HL-60/S4 (cell line): ENCODE results near the gene ZMAT5.

Experiments
- in situ Hi-C: fragments of 300-500 bp; cut with MboI; formaldehyde crosslinking; loops from 2 replicates; pipeline ENCODE4 v1.14.3; 2022; ENCODE audit warnings: low sequenced_read_pairs

ZMAT5 gene

GRCh38 chr22:29787371-29787980, 20.7 kb upstream of the ZMAT5 start:
- in situ Hi-C loops: no loop called here

DNA sequence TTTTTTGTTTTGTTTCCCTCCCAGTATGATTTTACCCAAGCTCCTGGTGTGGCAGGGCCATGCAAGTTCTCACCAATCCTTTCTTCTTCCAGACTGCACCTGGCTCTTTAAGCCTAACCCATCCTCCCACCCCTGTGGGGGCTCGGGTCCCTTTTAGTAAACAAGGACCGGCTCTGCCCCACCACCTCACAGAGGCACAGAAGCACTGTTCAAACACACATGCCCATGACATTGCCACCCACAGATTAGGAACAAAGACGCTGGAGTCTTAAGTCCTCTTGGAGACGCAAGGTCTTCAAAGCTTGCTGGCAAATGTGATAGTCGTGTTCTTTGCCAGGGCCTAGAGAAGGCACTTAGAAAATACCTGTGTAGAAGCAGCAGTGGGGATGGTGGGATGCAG, 19.2 kb upstream of the ZMAT5 start:
- in situ Hi-C loops: no loop called here

DNA sequence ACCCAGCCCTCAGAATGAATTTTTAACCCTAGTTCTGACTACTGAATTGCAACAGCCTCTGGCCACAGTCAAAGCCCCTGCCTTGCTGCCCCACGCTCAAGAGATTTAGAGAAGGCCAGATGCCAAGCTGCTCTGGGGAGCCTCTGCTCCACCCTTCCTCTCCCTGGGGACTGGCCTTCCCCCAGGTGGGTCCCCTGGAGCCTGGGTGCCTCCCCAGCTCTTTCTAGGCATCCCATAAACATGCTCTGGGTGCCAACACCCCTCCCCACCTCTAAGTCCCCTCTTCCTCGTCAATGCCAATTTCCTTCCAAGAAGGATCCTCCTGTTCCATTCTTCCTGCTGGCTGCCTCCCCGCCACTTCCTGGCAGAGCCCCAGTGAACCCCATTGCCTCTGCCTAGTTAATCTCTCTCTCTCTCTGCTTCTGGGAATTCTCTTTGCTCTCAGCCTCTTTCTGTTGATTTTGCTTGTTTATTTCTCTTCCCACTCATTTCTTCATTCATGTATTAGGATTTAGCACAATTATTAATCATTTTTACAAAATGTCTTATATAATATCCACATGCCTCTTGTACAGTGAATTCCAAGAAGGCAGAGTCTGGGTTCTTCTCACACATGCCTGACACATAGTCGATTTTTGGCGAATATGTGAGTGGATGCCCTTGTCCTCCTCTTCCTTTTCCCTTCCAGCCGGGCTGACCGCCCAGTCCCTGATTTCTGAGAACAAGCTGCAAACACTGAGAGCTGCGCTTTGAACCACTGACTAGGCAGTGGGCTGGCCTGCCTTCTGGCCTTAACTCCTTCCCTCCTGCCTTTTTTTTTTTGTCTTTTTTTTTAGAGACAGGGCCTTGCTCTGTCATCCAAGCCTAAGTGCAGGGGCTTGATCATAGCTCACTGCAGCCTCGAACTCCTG, 17.9 kb upstream of the ZMAT5 start:
- in situ Hi-C loops: no loop called here

GRCh38 chr22:29782061-29782845, 15.4 kb upstream of the ZMAT5 start:
- in situ Hi-C loops: no loop called here

GRCh38 chr22:29780748-29781676, 14.2 kb upstream of the ZMAT5 start:
- in situ Hi-C loops: no loop called here

- in situ Hi-C loops: no loop called here
Observed at GRCh38 chr22:29780220-29780619, 13.4 kb upstream of the ZMAT5 start.

DNA sequence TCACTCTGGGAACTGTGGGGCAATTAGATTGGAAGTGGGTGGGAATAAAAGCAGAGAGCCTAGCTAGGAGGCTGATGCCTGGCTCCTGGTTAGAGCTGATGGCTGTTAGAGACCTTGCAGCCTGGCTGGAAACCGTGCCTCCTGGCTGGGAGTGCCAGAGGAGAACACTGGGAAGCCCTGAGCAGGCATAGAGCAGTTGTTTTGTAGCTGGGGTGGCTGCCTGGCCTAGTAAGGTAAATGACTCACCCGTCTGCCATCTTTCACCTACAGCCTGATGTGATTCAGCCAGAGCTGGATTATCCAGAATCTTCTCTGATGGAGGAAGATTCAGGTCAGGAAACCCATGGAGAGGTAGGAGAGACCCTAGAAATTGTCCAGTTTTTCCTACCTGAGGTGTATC, 6.4 kb upstream of the ZMAT5 start:
- in situ Hi-C loops: no loop called here

GRCh38 chr22:29772170-29772641, 5.4 kb upstream of the ZMAT5 start:
- in situ Hi-C loops: no loop called here

GRCh38 chr22:29769723-29770321, 3.0 kb upstream of the ZMAT5 start:
- in situ Hi-C loops: no loop called here

DNA sequence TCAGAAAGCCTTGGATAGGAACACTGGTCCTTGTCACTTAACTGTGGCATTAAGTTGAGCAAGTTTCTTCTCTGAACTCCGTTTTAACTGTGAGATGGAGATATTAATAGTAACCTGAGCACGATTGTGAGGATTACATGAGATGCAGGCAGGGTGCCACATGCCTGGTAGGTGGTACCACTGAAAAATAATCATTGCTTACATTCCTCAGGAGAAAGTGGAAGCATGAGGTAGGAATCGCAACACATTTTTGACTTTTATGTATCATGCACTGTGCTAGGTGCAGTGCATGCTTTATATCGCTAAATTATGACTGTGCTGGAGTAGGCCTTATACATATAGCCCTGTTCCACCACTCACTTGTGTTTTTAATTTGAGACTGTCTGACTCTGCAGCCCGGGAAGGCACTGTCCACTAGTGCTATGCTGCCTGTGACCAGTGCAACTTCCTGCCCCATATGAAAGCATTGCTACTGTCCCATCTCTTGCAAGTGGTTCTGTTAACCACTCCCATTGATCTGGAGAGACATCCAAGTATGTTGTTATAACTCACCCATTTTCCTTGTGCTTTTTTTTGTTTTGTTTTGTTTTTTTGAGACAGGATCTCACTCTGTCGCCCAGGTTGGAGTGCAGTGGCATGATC, 1.4 kb upstream of the ZMAT5 start:
- in situ Hi-C loops: no loop called here

DNA sequence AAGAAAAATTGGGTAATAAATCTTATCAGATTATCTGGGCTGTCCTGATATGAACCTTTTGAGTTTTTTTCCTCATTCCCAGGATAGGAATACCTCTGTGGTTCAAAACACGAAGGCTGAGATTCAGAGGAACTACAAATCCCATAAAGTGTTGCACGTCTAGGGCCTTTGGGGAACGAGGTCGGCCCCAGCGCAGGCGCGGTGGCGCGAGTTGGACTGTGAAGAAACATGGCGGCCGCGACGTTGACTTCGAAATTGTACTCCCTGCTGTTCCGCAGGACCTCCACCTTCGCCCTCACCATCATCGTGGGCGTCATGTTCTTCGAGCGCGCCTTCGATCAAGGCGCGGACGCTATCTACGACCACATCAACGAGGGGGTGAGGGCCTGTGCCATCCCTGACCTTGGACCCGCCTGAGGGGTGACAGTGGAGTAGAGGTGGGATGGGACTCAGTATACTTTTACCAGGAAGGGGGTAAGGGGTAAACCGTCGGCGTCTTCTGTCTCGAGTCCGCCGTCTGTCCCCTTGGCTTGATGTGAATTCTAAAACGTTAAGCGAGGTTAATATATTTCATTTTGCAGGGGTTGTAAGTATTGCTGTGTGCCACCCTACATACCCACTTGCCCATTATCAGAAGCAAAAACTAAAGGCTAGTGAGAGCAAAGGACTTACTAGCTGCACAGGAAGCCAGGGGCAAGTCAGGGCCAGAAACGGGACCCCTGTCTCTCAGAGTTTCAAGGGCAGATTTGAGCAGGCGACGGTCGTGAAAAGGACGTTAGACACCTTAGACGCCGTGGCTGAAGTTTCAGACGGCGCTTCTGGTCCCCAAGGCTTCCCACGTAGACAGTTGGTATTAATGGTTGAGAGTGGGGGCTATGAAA, 604 bp upstream of the ZMAT5 start, which contains the start of gene UQCR10:
Gene UQCR10 (plus strand): TSS at position 199 of the 881 bp plus-strand sequence. CDS start 30 bp downstream, at position 229.
- in situ Hi-C loops: no loop called here

- in situ Hi-C loops: no loop called here
Observed at GRCh38 chr22:29765905-29766631, 739 bp downstream of the ZMAT5 start.

DNA sequence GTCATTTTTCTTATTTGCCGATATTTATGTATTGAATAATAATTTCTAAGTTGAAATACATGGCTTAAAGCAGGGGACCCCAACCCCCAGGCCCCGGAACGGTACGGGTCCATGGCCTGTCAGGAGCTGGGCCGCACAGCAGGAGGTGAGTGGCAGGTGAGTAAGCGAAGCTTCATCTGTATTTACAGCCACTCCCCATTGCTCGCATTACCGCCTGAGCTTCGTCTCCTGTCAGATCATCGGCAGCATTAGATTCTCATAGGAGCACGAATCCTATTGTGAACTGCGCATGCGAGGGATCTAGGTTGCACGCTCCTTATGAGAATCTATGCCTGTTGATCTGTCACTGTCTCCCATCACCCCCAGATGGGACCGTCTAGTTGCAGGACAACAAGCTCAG, 4.5 kb downstream of the ZMAT5 start:
- in situ Hi-C loops: no loop called here

DNA sequence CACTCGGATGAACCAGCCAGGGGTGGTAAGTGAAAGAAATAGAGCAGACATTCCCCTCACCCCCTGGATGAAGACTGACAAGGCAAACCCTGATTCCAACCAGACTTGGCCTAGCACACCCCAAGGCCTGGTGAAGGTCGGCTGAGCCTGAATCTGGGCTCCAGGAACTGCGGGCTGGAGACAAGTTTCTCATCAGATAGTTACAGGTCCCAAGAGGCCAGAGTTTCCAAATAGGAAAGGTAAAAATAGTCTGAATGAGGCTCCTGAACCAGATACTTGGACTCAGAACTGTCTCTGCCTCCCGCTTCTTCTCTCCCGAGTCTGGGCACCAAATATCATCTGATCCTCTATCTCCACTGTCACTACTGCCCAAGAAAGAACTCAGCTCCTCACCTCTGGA, 7.8 kb downstream of the ZMAT5 start:
- in situ Hi-C loops: no loop called here

DNA sequence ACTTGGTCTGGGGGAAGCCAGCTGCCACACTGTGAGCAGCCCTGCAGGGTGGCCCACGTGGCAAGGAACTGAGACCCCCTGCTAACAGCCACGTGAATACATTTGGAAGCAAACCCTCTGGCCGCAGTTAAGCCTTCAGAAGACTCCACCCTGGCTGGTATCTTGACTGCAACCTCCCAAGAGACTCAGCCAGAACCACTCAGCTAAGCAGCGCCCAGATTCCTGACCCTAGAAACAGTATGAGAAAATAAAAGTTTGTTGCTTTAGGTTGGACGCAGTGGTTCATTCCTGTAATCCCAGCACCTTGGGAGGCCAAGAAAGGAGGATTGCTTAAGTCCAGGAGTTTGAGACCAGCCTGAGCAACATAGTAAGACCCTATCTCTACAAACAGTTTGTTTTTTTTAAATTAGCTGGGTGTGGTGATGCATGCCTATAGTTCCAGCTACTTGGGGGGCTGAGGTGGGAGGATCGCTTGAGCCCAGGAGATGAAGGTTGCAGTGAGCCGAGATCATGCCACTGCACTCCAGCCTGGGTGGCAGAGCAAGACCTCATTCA, 8.7 kb downstream of the ZMAT5 start:
- in situ Hi-C loops: no loop called here

- in situ Hi-C loops: no loop called here
Observed at GRCh38 chr22:29757096-29757495, 9.7 kb downstream of the ZMAT5 start.

DNA sequence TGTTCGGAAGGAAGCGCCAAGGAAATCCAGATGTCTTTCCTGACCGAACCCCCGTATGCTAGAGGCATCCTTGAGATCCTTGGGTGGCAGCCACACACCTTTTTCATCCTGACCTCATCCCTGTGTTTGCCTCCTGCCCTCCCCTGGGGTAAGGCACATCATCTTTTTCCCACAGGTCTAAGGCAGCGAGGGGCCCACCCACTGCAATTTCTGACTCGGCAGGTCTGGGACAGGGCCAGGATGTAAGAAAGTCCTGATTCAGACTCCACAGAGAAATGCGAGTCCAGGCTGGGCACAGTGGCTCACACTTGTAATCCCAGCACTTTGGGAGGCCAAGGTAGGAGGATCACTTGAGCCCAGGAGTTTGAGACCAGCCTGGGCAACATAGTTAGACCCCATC, 10.5 kb downstream of the ZMAT5 start:
- in situ Hi-C loops: no loop called here
